ENCODE measurements around the gene CADM3.

The CADM3 gene

GRCh38 chr1:159199901-159200300 is 28.5 kb downstream of the CADM3 start:
- H4K20me1 ChIP-seq (ENCODE audit: control insufficient read depth, insufficient read depth, low read depth, low read length), result no peaks in the 10 kb centered on the region
- H3K9me2 ChIP-seq (replicated peaks; ENCODE audit: control insufficient read depth, low read length), result no peaks in the 10 kb centered on the region
- H3K4me1 ChIP-seq (ENCODE audit: control insufficient read depth, low read length), result no peaks in the 10 kb centered on the region
- no peak overlapping the region for H3K4me2 ChIP-seq (ENCODE audit: low read length)
- H3K27me3 ChIP-seq (ENCODE audit: control insufficient read depth, low read length), result no peaks in the 10 kb centered on the region
- no peak for TF ChIP-seq CTCF (IDR thresholded peaks at IDR 0.05; ENCODE audit: low read depth, low read length, poor library complexity, severe bottlenecking)
- TF ChIP-seq EZH2phosphoT487 (IDR thresholded peaks at IDR 0.05; ENCODE audit: borderline replicate concordance, low read length), result no peak
- no peaks in the 10 kb centered on the region for H3K79me2 ChIP-seq (ENCODE audit: control insufficient read depth, low read length)
- H3K36me3 ChIP-seq (ENCODE audit: control insufficient read depth, low read length), result no peaks in the 10 kb centered on the region
- no peaks in the 10 kb centered on the region for H3F3A ChIP-seq (ENCODE audit: control insufficient read depth, insufficient read depth)
- no peak overlapping the region for H3K4me3 ChIP-seq (ENCODE audit: low read length)
- no peak overlapping the region for H3K27ac ChIP-seq (ENCODE audit: low read depth, low read length)
- no peaks in the 10 kb centered on the region for H3K9me3 ChIP-seq (ENCODE audit: control insufficient read depth, insufficient read depth, low read length)

DNA sequence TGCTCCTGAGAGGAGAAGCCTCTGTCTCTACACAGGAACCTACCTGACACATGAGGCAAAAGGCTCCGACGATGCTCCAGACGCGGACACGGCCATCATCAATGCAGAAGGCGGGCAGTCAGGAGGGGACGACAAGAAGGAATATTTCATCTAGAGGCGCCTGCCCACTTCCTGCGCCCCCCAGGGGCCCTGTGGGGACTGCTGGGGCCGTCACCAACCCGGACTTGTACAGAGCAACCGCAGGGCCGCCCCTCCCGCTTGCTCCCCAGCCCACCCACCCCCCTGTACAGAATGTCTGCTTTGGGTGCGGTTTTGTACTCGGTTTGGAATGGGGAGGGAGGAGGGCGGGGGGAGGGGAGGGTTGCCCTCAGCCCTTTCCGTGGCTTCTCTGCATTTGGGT is 29.4 kb downstream of the CADM3 start:
- Histone ChIP-seq H3K9me3 (ENCODE audit: control insufficient read depth, insufficient read depth, low read length) (no peaks in the 10 kb centered on the region), H4K20me1 (ENCODE audit: control insufficient read depth, insufficient read depth, low read depth, low read length) (no peaks in the 10 kb centered on the region), H3K4me2 (ENCODE audit: low read length) (no peak overlapping the region), H3K79me2 (ENCODE audit: control insufficient read depth, low read length) (no peaks in the 10 kb centered on the region), H3K36me3 (ENCODE audit: control insufficient read depth, low read length) (no peaks in the 10 kb centered on the region), H3K27ac (ENCODE audit: low read depth, low read length) (no peak overlapping the region), H3F3A (ENCODE audit: control insufficient read depth, insufficient read depth) (no peaks in the 10 kb centered on the region), H3K9me2 (replicated peaks; ENCODE audit: control insufficient read depth, low read length) (no peaks in the 10 kb centered on the region), H3K4me1 (ENCODE audit: control insufficient read depth, low read length) (no peaks in the 10 kb centered on the region), H3K27me3 (ENCODE audit: control insufficient read depth, low read length) (0 out of 2 replicates have a peak, but pooled peaks cover under 1% of the 10 kb centered on the region), H3K4me3 (ENCODE audit: low read length) (no peak overlapping the region)
- TF ChIP-seq CTCF (IDR thresholded peaks at IDR 0.05; ENCODE audit: low read depth, low read length, poor library complexity, severe bottlenecking), result no peak
- TF ChIP-seq EZH2phosphoT487 (IDR thresholded peaks at IDR 0.05; ENCODE audit: borderline replicate concordance, low read length), result no peak

- no peak for TF ChIP-seq EZH2phosphoT487 (IDR thresholded peaks at IDR 0.05; ENCODE audit: borderline replicate concordance, low read length)
- TF ChIP-seq CTCF (IDR thresholded peaks at IDR 0.05; ENCODE audit: low read depth, low read length, poor library complexity, severe bottlenecking), result no peak
- no peaks in the 10 kb centered on the region for H3K9me3 ChIP-seq (ENCODE audit: control insufficient read depth, insufficient read depth, low read length)
- no peaks in the 10 kb centered on the region for H3K79me2 ChIP-seq (ENCODE audit: control insufficient read depth, low read length)
- H3F3A ChIP-seq (ENCODE audit: control insufficient read depth, insufficient read depth), result no peaks in the 10 kb centered on the region
- H3K4me2 ChIP-seq (ENCODE audit: low read length), result no peak overlapping the region
- H3K27me3 ChIP-seq (ENCODE audit: control insufficient read depth, low read length), result 0 out of 2 replicates have a peak, but pooled peaks cover 5% of the 10 kb centered on the region
- no peaks in the 10 kb centered on the region for H4K20me1 ChIP-seq (ENCODE audit: control insufficient read depth, insufficient read depth, low read depth, low read length)
- no peaks in the 10 kb centered on the region for H3K9me2 ChIP-seq (replicated peaks; ENCODE audit: control insufficient read depth, low read length)
- no peak overlapping the region for H3K27ac ChIP-seq (ENCODE audit: low read depth, low read length)
- no peaks in the 10 kb centered on the region for H3K4me1 ChIP-seq (ENCODE audit: control insufficient read depth, low read length)
- H3K4me3 ChIP-seq (ENCODE audit: low read length), result no peak overlapping the region
- H3K36me3 ChIP-seq (ENCODE audit: control insufficient read depth, low read length), result no peaks in the 10 kb centered on the region
Observed at GRCh38 chr1:159201642-159202041, 30.2 kb downstream of the CADM3 start.

Data from DOHH2 (cell line).